Inflammatory macrophage (primary cell): ENCODE data around the gene CD300LB.

ENCODE experiments used
- DNase-seq, 2 donors: peaks; one replicate each; pipeline ENCODE4 v3.0.0-alpha.2; 2020 to 2022

The CD300LB gene

DNA sequence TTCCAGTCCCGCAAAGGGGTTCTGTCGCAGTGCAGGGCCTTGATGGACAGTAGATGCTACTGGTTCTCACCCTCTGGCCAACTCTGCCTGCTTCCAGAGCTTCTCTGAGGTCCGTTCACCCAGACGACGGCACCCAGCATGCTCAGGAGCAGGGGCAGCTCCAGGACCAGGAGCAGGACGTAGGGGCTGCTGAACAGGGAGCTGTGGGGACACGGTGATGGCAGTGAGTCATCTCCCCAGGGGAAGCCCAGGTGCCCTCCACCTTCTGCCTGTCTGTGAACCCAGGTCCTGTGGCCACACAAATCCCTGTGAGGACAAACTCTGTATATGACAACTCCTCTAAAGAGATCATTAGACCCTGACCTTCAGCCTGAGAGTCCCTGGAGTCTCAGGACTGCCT is 18.1 kb upstream of the CD300LB start:
- no peak for DNase-seq

DNA sequence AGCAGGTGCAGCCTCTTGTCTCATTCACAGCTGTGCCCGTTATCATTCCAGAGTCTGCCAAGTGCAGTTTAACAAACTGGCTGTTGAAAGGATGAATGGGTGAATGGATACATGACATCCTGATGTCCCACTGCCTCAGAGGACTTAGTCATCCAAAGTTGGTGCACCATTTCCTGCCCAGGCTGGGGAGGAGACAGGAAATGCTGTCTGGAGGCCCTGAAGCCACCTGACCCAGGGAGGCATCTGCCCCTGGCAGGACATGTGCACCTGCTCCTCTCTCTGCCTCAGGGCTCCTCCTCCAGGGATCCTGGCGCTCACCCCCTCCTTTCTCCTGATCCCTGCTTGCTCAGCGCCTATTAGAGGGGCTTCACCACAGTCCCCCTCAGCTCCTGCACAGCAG is 16.5 kb upstream of the CD300LB start:
- DNase-seq: no peak

GRCh38 chr17:74547264-74547663 is 16.0 kb upstream of the CD300LB start:
- no peak for DNase-seq

GRCh38 chr17:74546586-74546985 is 15.3 kb upstream of the CD300LB start:
- no peak for DNase-seq

- peak; percentile 93 to 96 for DNase-seq
Observed at GRCh38 chr17:74545843-74546230, 14.6 kb upstream of the CD300LB start, which contains the start of gene CD300C. TSS of gene CD300C (minus strand) at chr17:74546115. CDS start at chr17:74545782, 333 bp downstream.

DNA sequence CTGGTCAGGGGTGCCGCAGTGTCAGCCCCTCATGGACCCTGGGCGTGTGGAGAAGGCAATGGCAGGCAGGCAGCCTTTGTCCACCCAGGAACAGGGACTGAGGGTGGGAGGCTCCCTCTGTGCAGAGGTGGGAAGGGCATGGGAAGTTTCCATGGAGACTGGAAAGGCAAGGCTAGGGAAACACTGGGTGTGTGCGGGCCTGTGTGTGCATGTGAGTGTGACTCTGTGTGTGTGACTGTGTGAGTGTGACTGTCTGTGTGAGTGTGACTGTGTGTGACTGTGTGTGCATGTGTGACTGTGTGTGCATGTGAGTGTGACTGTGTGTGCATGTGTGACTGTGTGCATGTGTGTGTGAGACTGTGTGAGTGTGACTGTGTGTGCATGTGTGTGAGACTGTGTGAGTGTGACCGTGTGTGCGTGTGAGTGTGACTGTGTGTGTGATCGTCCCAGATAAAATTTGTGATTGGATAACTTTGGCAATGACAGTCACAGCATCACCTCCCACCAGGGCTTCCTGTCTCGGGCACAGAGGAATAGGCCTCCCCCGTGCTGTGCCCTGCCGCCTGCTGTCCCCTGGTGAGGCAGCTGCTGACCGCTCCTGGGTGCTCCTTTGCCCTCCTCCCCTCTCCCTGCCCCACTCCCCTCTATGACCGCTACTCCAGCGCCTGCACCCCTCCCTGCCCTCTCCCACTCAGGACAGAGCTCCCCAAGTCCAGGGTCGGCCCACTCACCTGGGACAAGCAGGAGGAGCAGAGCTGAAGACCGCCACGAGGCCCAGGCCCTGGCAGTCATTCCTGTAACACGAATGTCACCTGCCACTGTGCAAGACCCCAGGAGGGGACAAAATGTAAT is 13.9 kb upstream of the CD300LB start:
- DNase-seq: peak; percentile 52 to 75

DNA sequence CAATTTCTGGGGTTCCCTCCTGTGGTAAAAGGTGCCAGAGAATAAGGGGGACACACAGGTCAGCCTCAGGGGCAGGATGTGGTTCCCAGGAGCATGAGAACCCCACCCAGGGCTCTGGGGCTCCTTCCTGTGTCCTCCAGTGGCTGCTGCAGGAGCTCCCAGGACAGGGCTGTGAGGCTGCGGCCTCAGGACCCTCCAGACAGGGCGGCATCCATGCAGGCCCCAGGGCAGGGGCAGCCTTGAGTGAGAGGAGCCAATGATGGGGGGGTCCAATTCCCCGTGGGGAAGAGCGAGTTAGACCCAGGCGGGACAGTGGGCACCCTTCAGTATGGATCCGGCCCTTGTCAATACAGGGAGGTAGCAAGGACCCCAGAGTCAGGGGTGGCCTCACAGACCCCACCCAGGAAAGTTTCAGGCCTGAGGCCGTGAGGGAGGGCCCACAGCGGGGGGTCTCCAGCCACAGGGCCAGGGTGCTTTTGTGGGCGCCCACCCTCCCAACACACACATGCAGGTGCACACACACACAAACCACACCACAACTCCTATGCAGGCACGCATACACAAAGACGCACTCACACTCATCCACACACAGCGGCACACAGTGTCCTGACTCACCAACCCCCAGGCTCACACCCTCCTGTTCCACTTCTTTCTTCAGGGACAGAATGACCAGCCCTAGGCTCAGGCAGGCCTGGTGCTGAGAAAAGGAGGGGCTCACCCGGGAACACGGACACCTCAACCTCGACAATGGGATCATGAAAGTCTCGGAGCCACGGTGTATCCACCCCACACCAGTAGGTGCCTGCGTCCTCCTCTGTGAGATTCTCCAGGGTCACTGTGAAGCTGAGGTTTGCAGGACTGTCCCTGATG is 12.9 kb upstream of the CD300LB start:
- no peak for DNase-seq

- no peak for DNase-seq
Observed at GRCh38 chr17:74543406-74543805, 12.1 kb upstream of the CD300LB start.

DNA sequence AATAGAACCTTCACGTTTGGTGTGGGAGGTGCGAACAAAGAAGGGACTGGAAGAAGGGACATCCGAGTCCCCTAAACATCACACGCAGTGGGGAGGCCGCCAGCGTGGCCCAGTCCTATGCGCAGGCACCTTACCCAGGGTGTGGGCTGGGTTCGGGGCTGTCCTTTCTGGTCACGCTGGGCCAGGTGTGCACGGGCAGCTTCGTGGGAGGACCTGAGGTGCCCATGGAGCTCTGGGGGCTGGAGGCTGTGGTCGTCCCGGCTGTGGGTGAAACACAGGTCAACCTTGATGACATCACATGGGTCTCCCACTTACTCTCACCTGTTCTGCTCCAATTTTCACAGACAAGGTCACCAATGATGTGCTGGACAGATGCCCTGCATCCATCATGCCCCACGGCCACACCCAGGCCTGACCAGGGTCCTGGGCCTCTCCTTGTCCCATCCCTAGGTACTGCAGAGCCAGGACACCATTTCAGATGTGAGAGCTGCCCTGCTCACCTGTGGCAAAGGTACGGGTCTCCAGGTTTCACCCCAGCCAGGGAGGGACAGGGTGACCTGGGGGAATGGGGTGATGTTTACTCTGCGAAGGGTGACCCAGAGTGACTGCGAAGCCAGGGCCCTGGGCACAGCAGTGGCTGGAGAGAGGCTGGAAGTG is 11.6 kb upstream of the CD300LB start:
- DNase-seq: no peak

- DNase-seq: no peak
Observed at GRCh38 chr17:74542166-74542565, 10.9 kb upstream of the CD300LB start.

DNA sequence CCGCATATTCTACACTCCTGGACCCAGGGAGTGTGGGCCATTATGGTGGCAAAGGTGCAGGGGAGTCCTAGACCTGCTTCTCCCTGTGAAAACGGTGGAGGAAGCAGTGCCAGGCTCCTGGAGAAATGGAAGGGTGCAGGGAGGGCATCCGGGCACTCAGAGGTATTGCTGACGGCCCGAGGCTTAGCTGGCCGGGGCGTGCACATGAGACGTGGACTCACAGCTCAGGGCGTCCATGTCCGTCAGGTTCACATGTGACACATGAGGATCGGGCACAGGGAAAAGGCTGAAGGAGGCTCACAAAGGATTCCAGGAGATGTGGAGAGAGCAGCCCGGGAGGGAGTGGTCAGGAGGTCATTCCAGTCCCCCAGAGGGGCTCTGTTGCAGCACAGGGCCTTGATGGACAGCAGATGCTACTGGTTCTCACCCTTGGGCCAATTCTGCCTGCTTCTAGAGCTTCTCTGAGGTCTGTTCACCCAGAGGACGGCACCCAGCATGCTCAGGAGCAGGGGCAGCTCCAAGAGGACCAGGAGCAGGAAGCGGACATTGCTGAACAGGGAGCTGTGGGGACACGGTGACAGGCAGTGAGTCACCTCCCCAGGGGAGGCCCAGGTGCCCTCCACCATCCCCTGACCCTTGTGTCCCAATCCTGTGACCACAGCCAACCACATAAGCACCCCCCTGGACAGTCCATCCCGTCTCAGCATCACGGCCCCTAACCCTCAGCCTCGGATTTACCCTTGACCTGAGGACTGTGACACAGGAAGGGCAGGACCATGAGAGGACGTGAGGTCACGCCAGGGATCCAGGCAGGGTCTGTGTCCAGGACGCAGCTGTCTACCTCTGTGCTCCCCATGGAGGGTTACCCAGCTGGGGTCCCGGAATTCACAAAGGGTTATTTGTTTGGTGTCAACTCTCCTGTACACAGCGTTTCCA is 10.2 kb upstream of the CD300LB start:
- DNase-seq: no peak

- no peak for DNase-seq
Observed at GRCh38 chr17:74539281-74539820, 8.1 kb upstream of the CD300LB start.

DNA sequence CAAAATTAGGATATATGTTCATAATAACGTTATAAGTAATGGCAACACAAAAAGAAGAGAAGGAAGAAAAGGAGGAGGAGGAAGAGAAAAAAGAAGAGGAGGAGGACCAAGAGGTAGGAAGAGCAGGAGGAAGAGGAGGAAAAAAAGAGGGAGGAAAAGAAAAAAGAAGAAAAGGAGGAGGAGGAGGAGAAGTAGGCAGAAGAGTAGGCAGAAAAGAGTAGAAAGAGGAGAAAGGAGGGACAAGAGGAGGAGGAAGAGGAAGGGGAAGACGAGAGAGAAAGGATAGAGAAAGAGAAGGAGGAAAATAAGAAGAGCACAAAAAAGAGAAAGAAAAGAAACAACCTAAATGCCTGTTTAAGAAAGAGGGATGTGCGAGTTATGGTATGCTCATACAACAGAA is 5.6 kb upstream of the CD300LB start:
- DNase-seq: no peak

- DNase-seq: peak; percentile 98 to 99
Observed at GRCh38 chr17:74532115-74532514, 840 bp upstream of the CD300LB start.

DNA sequence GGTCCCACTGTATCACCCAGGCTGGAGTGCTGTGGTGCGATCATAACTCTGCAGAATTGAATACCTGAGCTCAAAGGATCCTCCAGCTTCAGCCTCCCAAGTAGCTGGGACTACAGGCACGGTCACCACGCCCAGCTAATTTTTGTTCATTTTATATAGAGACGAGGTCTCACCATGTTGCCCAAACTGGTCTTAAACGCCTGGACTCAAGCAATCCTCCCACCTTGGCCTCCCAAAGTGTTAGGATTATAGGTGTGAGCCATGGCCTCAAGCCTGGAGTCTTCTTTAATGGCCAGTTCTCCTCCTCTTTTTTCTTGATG is 484 bp downstream of the CD300LB start:
- no peak for DNase-seq

DNA sequence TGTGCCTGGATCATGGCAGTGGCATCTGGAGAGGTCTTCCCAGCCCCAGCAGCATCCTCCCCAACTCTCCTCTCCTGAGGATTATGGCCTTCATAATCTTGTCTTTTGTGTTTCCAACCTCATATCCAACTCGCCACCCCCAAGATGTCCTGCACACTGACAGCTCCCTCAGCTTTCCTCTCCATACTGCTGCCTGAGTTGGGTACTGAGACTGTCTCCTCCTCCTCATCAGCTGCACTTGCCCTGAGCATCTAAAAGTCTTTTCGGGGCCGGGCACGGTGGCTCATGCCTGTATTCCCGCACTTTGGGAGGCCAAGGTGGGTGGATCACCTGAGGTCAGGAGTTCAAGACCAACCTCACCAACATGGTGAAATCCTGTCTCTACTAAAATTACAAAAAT is 2.0 kb downstream of the CD300LB start:
- DNase-seq: no peak

GRCh38 chr17:74528491-74529199 is 2.6 kb downstream of the CD300LB start:
- DNase-seq: peak; percentile 98 to 99

- DNase-seq: no peak
Observed at GRCh38 chr17:74527756-74528155, 3.5 kb downstream of the CD300LB start.

DNA sequence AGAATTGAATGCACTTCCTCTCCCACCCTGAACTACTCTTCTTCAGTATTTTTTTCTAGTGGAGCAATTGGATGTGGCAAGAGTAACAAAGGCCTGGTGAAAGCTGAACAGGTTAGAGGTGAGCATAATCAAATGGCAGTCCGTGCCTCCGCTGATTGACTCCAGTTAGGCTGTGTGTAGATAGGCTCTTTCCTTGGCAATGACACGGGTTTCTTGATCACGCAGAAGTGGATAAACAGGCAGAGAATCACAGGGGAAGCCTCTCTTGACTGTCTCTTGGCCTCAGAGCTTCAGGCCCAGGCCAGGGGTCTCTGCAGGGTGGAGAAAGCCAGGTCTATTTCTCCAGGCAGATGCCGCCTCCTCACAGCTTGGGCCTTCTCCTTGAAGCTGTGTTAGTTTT is 4.2 kb downstream of the CD300LB start:
- DNase-seq: peak in 1 of 2 donors; percentile 10

DNA sequence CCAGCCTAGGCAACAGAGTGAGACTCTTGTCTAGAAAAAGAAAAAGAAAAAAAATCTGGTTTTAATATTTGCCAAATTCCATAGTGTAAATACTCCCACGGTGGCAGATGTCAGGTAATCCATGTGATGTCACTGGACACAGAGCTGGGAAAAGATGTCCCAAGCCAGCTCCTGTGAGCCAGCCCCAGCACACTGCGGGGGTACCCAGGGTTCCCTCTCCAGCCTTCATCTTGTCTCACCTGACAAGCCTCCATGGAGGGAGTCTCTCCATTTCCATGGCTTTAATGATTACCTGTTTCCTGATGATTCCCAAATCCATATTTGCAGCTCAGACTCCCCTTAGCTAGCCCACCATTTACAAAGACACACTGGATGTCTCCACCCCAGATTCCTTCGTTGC is 4.6 kb downstream of the CD300LB start:
- no peak for DNase-seq

DNA sequence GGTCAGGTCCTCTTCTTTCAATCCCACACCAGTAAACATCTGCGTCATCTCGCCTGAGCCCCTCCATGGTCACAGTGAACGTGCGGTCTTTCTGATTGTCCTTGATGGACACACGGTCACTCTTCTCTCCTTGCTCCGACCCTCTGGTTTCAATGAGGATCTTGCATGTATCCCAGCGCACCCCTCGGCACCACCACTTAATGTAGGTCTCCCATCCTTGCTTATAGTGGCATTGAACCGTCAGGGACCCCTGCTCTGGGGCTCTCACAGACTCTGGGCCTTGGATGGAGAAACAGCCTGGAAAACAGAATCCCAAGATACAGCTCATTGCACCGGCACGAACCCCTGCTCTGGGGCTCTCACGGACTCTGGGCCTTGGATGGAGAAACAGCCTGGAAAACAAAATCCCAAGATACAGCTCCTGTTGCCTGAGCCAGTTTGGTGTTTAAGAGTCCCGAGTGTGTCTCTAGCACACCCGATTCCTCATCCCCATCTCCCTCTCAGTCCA is 5.4 kb downstream of the CD300LB start:
- no peak for DNase-seq
